ENCODE data around the gene EMC10. TPM values are rescaled to one million over a fixed set of nuclear protein-coding genes. Genes with fewer than 3 reads are reported as not detected.

EMC10 gene
- total RNA-seq, 4 donors from 2014 or later: 139 to 250 (median 214) TPM

- no peaks in the 10 kb centered on the region for H3K27me3 ChIP-seq
- peak overlapping the region in 1 of 3 donors; percentile 30 for H3K4me3 ChIP-seq (replicated peaks in 1 of 3)
- WGBS, 2 donors: 22 to 27% methylated on average over 17 of the region's 27 CpGs
- peak overlapping the region; percentile 88 to 97 (median 91) for H3K27ac ChIP-seq
- peak in 4 of 6 experiments; percentile 24 to 45 (median 38) for TF ChIP-seq CTCF (IDR thresholded peaks at IDR 0.05)
- peak in 1 of 2 donors; percentile 51 for TF ChIP-seq POLR2A (IDR thresholded peaks at IDR 0.05)
- no peaks in the 10 kb centered on the region for H3K36me3 ChIP-seq
- intact Hi-C loops (cut with DNase I): no loop called here
- H3K9me3 ChIP-seq: no peaks in the 10 kb centered on the region
- peaks cover 29 to 30% of the 10 kb centered on the region in 2 donors for H3K4me1 ChIP-seq
- DNase-seq: no peak
These were observed 23.9 kb downstream of the EMC10 start for GRCh38 chr19:50500060-50500752.

- peak; percentile 91 to 95 for DNase-seq
- peak overlapping the region in 1 of 3 donors; percentile 30 for H3K4me3 ChIP-seq (replicated peaks in 1 of 3)
- H3K27ac ChIP-seq: peak overlapping the region; percentile 88 to 97 (median 91)
- intact Hi-C loops (cut with DNase I): no loop called here
- H3K36me3 ChIP-seq: no peaks in the 10 kb centered on the region
- H3K4me1 ChIP-seq: peaks cover 29 to 30% of the 10 kb centered on the region in 2 donors
- TF ChIP-seq CTCF (IDR thresholded peaks at IDR 0.05): no peak
- TF ChIP-seq POLR2A (IDR thresholded peaks at IDR 0.05): peak in 1 of 2 donors; percentile 59
- 21 to 33% methylated on average over 9 to 10 of the region's 10 CpGs for WGBS, 2 donors
- H3K9me3 ChIP-seq: no peaks in the 10 kb centered on the region
- H3K27me3 ChIP-seq: no peaks in the 10 kb centered on the region
These were observed 24.4 kb downstream of the EMC10 start for GRCh38 chr19:50500753-50501151.

GRCh38 chr19:50501186-50501567 is 24.9 kb downstream of the EMC10 start:
- peak; percentile 42 to 52 for DNase-seq
- H3K27ac ChIP-seq: peak overlapping the region; percentile 88 to 97 (median 91)
- H3K4me1 ChIP-seq: peaks cover 29 to 30% of the 10 kb centered on the region in 2 donors
- H3K4me3 ChIP-seq (replicated peaks in 1 of 3): peak overlapping the region in 1 of 3 donors; percentile 16
- TF ChIP-seq CTCF (IDR thresholded peaks at IDR 0.05) (no peak), POLR2A (IDR thresholded peaks at IDR 0.05) (no peak)
- no peaks in the 10 kb centered on the region for H3K9me3 ChIP-seq
- intact Hi-C loops (cut with DNase I): no loop called here
- H3K27me3 ChIP-seq: no peaks in the 10 kb centered on the region
- peaks cover 0 to 4% of the 10 kb centered on the region in 2 donors for H3K36me3 ChIP-seq
- 62 to 64% methylated on average over 8 to 9 of the region's 12 CpGs for WGBS, 2 donors

- peaks cover 0 to 6% of the 10 kb centered on the region in 2 donors for H3K36me3 ChIP-seq
- H3K27me3 ChIP-seq: no peaks in the 10 kb centered on the region
These were observed 25.5 kb downstream of the EMC10 start for GRCh38 chr19:50501568-50502475.

More at GRCh38 chr19:50501568-50502475, 25.5 kb downstream of the EMC10 start:
- Histone ChIP-seq H3K4me3 (replicated peaks in 1 of 3) (peak overlapping the region in 1 of 3 donors; percentile 16), H3K4me1 (peaks cover 28 to 30% of the 10 kb centered on the region in 2 donors), H3K9me3 (no peaks in the 10 kb centered on the region), H3K27ac (peak overlapping the region; percentile 88 to 97 (median 91))
- TF ChIP-seq CTCF (IDR thresholded peaks at IDR 0.05): no peak
- TF ChIP-seq POLR2A (IDR thresholded peaks at IDR 0.05): peak in 1 of 2 donors; percentile 73
- 34 to 43% methylated on average over 25 of the region's 25 CpGs for WGBS, 2 donors
- DNase-seq: peak; percentile 96 to 97
- intact Hi-C loops (cut with DNase I): no loop called here

All from thyroid gland (tissue), 4 donors.